WERI-Rb-1 (cell line): ENCODE results near the gene SLC25A5.
"Not testable (repeated sequence)": the region's sequence is repeated elsewhere in the genome, so short reads cannot be mapped to it uniquely, and the experiment has no call there.

Experiments used
- DNase-seq: peaks from one replicate; pipeline ENCODE4 v3.0.0-alpha.2; 2020
- H3K27ac ChIP-seq: fragments of 250-450 bp; sonication (Bioruptor Pico); 2 replicates; pipeline ENCODE4 v1.5.1; 2020; ENCODE audit warnings: mild to moderate bottlenecking, moderate library complexity
- H3K27me3 ChIP-seq: fragments of 250-450 bp; sonication (Bioruptor Pico); 2 replicates; pipeline ENCODE4 v1.5.1; 2021; ENCODE audit warnings: mild to moderate bottlenecking, low read depth, moderate library complexity; ENCODE audit not compliant: insufficient read depth, severe bottlenecking
- H3K36me3 ChIP-seq: fragments of 250-450 bp; sonication (Bioruptor Pico); 2 replicates; pipeline ENCODE4 v1.5.1; 2020; ENCODE audit warnings: mild to moderate bottlenecking, moderate library complexity
- H3K4me3 ChIP-seq: 2 replicates; pipeline ENCODE4 v1.5.1; 2011; ENCODE audit warnings: low read depth, mild to moderate bottlenecking, control low read depth, low read length
- H3K9me3 ChIP-seq: fragments of 250-450 bp; sonication (Bioruptor Pico); 2 replicates; pipeline ENCODE4 v1.5.1; 2021; ENCODE audit warnings: mild to moderate bottlenecking, moderate library complexity; ENCODE audit not compliant: severe bottlenecking
- TF ChIP-seq, protein P1 (sequence below): IDR thresholded peaks from 2 replicates; pipeline ENCODE4 v1.5.1; 2011; ENCODE audit warnings: low read depth, mild to moderate bottlenecking, control low read depth, inconsistent platforms, low read length

SLC25A5 gene

DNA sequence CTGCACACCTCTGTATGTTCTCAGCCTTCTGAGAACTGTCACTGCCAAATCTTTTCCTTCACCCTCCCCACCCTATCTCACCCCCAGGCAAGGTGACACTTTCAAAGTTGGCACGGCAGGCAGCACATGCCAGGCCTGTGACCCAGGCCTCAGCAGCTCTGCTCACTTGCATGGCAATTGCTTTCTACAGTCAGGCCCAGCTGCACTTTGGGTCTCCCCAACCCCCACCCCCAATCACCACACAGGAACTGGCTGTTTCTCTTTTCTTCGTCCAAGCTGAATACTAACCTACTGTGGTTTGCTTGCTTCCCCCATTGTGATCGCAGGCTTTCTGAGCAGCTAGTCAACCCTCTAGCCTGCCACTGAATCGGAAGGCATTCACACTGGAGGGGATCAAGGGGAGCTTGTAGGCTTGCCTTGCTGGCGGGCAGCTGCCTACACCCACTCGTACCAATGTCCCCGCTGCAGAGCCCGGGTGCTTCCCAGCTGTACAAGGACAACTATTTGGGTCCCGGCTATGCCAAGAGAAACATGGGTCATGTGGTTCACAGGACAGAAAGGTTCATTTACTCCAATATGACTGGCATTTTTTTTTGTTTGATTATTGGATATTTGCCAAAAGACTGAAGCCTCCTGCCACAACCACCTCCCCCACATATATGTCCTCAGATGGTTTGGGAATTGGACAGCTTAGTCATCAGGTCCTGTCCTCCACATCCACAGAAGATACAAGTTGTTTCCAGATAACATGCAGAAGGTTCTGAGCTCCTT, 41.0 kb upstream of the SLC25A5 start:
- no peaks in the 10 kb centered on the region for H3K27me3 ChIP-seq
- TF ChIP-seq, protein P1, sequence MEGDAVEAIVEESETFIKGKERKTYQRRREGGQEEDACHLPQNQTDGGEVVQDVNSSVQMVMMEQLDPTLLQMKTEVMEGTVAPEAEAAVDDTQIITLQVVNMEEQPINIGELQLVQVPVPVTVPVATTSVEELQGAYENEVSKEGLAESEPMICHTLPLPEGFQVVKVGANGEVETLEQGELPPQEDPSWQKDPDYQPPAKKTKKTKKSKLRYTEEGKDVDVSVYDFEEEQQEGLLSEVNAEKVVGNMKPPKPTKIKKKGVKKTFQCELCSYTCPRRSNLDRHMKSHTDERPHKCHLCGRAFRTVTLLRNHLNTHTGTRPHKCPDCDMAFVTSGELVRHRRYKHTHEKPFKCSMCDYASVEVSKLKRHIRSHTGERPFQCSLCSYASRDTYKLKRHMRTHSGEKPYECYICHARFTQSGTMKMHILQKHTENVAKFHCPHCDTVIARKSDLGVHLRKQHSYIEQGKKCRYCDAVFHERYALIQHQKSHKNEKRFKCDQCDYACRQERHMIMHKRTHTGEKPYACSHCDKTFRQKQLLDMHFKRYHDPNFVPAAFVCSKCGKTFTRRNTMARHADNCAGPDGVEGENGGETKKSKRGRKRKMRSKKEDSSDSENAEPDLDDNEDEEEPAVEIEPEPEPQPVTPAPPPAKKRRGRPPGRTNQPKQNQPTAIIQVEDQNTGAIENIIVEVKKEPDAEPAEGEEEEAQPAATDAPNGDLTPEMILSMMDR = no peak
- H3K9me3 ChIP-seq = no peaks in the 10 kb centered on the region
- no peak overlapping the region for H3K4me3 ChIP-seq
- H3K27ac ChIP-seq = no peak overlapping the region
- DNase-seq = no peak
- no peaks in the 10 kb centered on the region for H3K36me3 ChIP-seq

DNA sequence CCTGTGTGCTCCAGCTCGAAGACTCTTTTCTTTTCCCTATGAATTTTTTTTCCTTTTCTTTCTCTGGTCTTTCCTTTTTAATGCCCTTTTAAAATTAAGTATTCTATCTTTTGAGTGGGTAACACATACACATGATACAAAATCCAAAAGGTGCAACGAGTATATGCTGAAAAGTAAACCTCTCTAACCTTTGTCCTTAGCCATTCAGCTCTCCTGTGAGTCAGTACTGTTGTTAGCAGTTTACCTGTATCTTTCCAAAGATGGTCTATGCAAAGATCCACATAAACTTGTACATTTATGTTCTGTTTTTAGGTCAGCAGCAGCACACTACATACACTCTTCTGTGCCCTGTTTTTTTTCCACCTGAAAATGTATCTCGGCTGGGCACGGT, 40.5 kb upstream of the SLC25A5 start:
- H3K9me3 ChIP-seq = no peaks in the 10 kb centered on the region
- no peaks in the 10 kb centered on the region for H3K27me3 ChIP-seq
- DNase-seq = no peak
- TF ChIP-seq, protein P1 = no peak
- no peak overlapping the region for H3K27ac ChIP-seq
- H3K36me3 ChIP-seq = no peaks in the 10 kb centered on the region
- H3K4me3 ChIP-seq = no peak overlapping the region

DNA sequence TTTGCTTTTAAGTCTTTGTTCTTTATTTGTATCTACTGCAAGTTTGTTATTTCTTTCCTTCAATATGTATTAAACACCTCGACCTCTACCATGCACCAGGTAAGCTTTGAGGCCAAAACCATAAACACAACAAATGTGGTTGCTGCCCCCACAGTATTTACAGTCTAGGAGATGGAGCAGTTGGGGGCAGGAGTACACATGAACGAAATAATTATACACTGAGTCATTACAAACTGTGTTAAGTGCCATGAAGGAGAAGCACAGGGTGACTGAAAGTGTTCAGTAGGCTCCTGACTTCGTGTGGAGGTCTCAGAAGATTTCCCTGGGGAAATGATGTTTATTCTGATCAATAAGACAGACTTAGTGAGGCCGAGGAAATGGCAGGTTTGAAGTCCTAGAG, 38.8 kb upstream of the SLC25A5 start:
- Histone ChIP-seq H3K27me3 (no peaks in the 10 kb centered on the region), H3K4me3 (no peak overlapping the region), H3K27ac (no peak overlapping the region), H3K36me3 (no peaks in the 10 kb centered on the region), H3K9me3 (no peaks in the 10 kb centered on the region)
- TF ChIP-seq, protein P1 = no peak
- no peak for DNase-seq

DNA sequence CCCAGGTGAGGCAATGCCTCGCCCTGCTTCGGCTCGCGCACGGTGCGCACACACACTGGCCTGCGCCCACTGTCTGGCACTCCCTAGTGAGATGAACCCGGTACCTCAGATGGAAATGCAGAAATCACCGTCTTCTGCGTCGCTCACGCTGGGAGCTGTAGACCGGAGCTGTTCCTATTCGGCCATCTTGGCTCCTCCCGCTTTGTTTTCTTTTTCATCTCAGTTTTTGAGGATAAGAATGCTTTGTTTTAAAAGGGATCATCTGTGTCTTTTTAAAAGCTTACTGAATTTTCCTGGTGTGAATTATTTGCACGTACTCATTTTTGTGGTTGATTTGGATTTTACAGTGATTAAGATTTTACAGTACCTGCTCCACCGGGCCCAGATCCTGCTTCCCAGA, 26.9 kb upstream of the SLC25A5 start:
- not testable (repeated sequence) for H3K27ac ChIP-seq, H3K4me3 ChIP-seq, H3K36me3 ChIP-seq, H3K9me3 ChIP-seq, DNase-seq, H3K27me3 ChIP-seq

DNA sequence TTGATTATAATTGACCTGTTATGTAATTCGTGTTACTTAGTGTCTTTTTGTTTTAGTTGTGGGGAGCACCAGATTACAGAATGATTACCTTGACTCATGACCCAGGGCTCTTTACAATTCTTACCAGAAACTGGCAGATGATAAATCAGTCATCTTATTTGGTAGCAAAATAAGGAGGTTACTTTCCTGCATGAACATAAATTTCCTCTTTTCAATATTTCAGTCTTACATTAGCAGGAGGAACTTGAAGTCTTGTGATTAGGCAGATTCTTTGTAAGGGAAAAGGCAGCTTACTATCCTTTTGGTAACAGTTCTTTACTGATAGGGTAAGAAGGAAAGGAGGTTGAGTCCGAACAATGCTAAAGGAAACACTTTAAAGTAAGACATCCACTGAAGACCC, 26.0 kb upstream of the SLC25A5 start:
- TF ChIP-seq, protein P1 = no peak
- Histone ChIP-seq H3K27me3 (no peaks in the 10 kb centered on the region), H3K4me3 (no peak overlapping the region), H3K9me3 (no peaks in the 10 kb centered on the region), H3K36me3 (no peaks in the 10 kb centered on the region), H3K27ac (no peak overlapping the region)
- DNase-seq = no peak

DNA sequence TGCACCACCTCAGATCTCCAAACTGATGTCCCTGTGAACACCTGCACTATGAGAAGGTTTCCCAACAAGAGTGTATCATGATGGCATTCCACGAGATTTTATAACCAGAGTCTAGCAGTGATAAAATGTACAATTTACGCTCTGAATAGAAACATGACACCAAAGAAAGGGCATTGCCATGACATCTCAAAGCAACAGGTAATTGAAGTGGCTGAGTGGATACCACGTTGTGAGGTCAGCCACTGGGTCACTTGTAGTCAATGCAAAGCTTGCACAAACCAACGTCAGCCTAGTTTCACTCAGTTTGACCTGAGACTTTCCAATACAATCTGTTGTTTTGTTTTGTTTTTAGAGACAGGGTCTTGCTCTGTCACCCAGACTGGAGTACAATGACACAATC, 15.0 kb upstream of the SLC25A5 start:
- H3K9me3 ChIP-seq = no peaks in the 10 kb centered on the region
- H3K27me3 ChIP-seq = peaks cover 6% of the 10 kb centered on the region
- DNase-seq = no peak
- TF ChIP-seq, protein P1 = no peak
- H3K4me3 ChIP-seq = no peak overlapping the region
- H3K36me3 ChIP-seq = no peaks in the 10 kb centered on the region
- no peak overlapping the region for H3K27ac ChIP-seq
